ENCODE measurements around the gene GALNT11. TPM values are rescaled to one million over a fixed set of nuclear protein-coding genes. Genes with fewer than 3 reads are reported as not detected.

The GALNT11 gene
- total RNA-seq, 1 experiment from 2014 or later = 16.6 TPM

DNA sequence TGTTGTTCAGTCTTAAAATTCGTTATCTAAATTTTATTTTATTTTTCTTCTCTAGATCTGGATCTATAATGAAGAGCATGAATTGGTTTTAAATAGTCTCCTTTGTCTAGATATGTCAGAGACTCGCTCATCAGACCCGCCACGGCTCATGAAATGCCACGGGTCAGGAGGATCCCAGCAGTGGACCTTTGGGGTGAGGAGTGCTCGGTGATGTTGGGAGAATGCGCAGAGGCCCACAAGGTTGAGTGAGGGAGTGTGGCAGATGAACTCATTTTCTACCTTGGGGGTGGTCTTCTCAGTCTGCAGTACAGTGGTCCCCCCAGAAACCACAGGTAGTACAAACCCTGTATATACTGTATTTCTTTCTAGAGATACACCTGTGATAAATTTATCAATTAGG is 95.3 kb downstream of the GALNT11 start:
- H3K27me3 ChIP-seq = no peaks in the 10 kb centered on the region
- no peaks in the 10 kb centered on the region for H3K9me3 ChIP-seq
- no peak overlapping the region for H3K4me3 ChIP-seq
- no peak for DNase-seq
- peaks cover 43% of the 10 kb centered on the region for H3K36me3 ChIP-seq

GRCh38 chr7:152121432-152121831 is 96.0 kb downstream of the GALNT11 start:
- DNase-seq = no peak
- Histone ChIP-seq H3K4me3 (no peak overlapping the region), H3K9me3 (no peaks in the 10 kb centered on the region), H3K27me3 (no peaks in the 10 kb centered on the region), H3K36me3 (peaks cover 43% of the 10 kb centered on the region)

DNA sequence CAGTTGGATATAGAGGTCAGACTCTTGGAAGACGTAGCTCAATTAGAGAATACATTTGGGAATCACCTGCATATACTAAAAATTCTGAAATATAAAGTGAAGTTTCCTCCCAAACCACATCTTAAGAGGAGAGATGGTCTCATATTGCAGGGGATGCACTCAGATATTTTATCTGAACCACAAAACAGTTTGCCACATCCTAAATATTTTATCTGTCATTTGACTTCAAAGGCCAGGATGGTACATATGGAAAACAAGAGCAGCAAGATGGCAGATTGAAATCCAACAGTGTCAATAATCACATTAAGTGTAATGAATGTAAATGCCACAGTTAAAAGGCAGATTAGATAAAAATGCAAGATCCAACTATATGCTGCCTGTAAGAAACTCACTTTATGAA is 97.1 kb downstream of the GALNT11 start:
- Histone ChIP-seq H3K9me3 (no peaks in the 10 kb centered on the region), H3K4me3 (no peak overlapping the region), H3K27me3 (no peaks in the 10 kb centered on the region), H3K36me3 (peaks cover 43% of the 10 kb centered on the region)
- DNase-seq = no peak

GRCh38 chr7:152126741-152127140 is 101.3 kb downstream of the GALNT11 start:
- no peak for DNase-seq
- H3K4me3 ChIP-seq = no peak overlapping the region
- H3K27me3 ChIP-seq = no peaks in the 10 kb centered on the region
- H3K36me3 ChIP-seq = peaks cover 29% of the 10 kb centered on the region
- H3K9me3 ChIP-seq = no peaks in the 10 kb centered on the region

GRCh38 chr7:152127229-152127628 is 101.8 kb downstream of the GALNT11 start:
- H3K36me3 ChIP-seq = peaks cover 26% of the 10 kb centered on the region

GRCh38 chr7:152128252-152128651 is 102.8 kb downstream of the GALNT11 start:
- Histone ChIP-seq H3K36me3 (peaks cover 16% of the 10 kb centered on the region), H3K4me3 (no peak overlapping the region), H3K9me3 (no peaks in the 10 kb centered on the region), H3K27me3 (no peaks in the 10 kb centered on the region)
- no peak for DNase-seq

More at GRCh38 chr7:152127229-152127628, 101.8 kb downstream of the GALNT11 start:
- H3K9me3 ChIP-seq = no peaks in the 10 kb centered on the region
- no peak overlapping the region for H3K4me3 ChIP-seq
- DNase-seq = no peak
- no peaks in the 10 kb centered on the region for H3K27me3 ChIP-seq

DNA sequence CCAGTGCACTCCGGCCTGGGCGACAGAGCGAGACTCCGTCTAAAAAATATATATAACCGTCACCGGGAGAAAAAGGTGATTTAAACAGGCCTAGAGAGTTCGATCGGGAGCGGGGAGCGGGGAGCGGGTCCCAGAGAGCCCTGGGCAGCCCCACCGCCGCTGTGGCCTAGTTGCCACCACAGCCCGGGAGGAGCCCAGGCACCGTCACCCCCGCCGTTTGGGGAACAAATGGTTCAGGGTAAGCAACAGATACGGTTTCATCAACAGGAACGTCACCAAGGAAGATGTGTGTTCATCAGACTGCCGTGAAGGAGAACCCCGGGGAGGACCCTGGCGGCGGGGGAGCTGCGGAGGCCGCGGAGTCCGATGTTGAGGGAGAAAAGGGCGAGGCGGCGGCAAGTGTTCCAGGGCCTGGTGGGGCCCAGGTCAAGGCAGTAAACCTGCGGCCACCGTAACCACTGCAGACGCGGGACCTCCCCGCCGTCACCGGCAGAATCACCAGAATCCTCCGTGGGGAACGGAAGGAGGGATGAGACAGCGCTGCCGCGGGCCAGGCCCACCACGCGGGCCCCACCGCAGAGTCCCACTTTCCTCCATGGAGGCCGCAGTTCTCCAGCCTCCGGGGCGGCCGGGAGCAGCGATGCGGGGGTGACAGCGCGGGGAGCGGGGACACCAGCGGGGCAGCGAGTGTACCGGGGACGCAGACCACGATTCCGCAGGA is 103.4 kb downstream of the GALNT11 start:
- no peak overlapping the region for H3K4me3 ChIP-seq
- no peaks in the 10 kb centered on the region for H3K9me3 ChIP-seq
- no peak for DNase-seq
- H3K36me3 ChIP-seq = peaks cover 13% of the 10 kb centered on the region
- H3K27me3 ChIP-seq = no peaks in the 10 kb centered on the region

- Histone ChIP-seq H3K9me3 (no peaks in the 10 kb centered on the region), H3K4me3 (no peak overlapping the region), H3K27me3 (no peaks in the 10 kb centered on the region), H3K36me3 (peaks cover 6% of the 10 kb centered on the region)
- no peak for DNase-seq
These were observed 104.2 kb downstream of the GALNT11 start for GRCh38 chr7:152129682-152130081.

- H3K4me3 ChIP-seq = no peak overlapping the region
- no peaks in the 10 kb centered on the region for H3K9me3 ChIP-seq
- DNase-seq = no peak
- H3K36me3 ChIP-seq = no peaks in the 10 kb centered on the region; the same call in 1 of the 2 replicates
- no peaks in the 10 kb centered on the region for H3K27me3 ChIP-seq
These were observed 105.5 kb downstream of the GALNT11 start for GRCh38 chr7:152130658-152131590.

DNA sequence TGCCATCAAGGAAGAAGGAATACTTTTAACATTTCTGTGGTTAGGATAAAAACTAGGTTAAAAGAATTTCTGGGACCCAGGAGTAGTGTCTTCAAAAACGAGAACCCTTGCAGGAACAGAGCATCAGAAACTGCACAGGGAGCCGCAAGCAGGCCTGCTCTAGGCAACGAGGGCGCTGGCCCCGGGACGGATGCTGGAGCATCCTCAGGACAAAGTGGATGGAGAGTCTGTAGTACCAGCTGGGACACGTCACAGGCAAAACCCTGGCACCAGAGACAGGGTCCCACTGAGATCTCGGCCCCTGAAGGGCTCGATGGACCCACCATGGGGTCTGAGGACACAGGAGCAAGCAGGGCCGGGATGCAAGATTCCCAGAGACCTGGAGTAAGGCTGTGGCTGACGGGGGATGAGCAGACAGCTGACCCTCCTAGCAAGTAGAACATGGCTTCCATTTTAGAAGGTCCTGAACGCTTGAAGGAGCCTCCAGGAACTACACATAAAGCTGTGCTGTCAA is 106.6 kb downstream of the GALNT11 start:
- H3K9me3 ChIP-seq = no peaks in the 10 kb centered on the region
- no peaks in the 10 kb centered on the region for H3K27me3 ChIP-seq
- H3K4me3 ChIP-seq = no peak overlapping the region
- DNase-seq = no peak
- no peaks in the 10 kb centered on the region; the same call in 1 of the 2 replicates for H3K36me3 ChIP-seq

DNA sequence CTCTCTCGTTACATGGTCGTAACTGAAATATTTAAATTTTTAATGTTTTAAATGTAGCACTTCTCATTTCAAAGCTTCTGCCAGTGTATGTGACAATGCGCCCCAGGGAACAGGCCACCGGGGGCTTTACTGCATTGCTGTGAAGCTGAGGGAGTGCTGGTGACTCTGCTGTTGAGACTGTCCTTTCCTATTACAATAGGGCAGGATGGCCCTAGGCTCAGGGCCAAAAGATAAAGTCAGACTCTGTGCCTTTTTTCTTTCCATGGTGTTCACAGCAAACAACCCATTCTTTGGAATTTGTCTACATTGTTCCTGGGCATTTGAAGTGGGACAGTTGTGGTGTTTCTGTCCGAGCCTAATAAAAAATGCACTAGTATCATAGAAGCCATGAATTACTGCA is 107.3 kb downstream of the GALNT11 start:
- Histone ChIP-seq H3K36me3 (no peaks in the 10 kb centered on the region; the same call in 1 of the 2 replicates), H3K9me3 (no peaks in the 10 kb centered on the region), H3K27me3 (no peaks in the 10 kb centered on the region), H3K4me3 (no peak overlapping the region)
- no peak for DNase-seq

- H3K36me3 ChIP-seq = no peaks in the 10 kb centered on the region; the same call in 1 of the 2 replicates
- H3K9me3 ChIP-seq = no peaks in the 10 kb centered on the region
- no peak for DNase-seq
- H3K27me3 ChIP-seq = no peaks in the 10 kb centered on the region
- no peak overlapping the region for H3K4me3 ChIP-seq
These were observed 108.3 kb downstream of the GALNT11 start for GRCh38 chr7:152133804-152134203.

DNA sequence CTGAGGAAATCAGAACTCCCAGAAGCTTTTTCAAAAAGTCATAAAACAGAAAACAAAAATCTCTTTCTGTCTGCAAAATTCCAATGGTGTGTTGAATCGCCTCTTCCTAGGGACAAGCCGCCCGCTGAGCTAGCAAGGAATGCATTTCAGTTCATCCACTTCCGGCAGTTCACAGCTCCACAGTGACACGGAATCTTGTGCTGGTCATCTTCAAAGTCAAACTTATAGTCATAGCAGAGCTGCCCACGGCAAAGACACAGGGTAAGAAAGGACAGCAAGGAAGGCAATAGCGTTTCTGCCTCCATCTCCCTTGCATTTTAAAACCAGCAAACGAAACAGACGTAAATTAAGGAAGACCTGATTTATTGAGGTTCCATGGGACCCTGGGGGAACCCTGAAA is 111.2 kb downstream of the GALNT11 start:
- DNase-seq = no peak
- Histone ChIP-seq H3K4me3 (no peak overlapping the region), H3K36me3 (peaks cover 10% of the 10 kb centered on the region), H3K27me3 (no peaks in the 10 kb centered on the region), H3K9me3 (no peaks in the 10 kb centered on the region)

- Histone ChIP-seq H3K27me3 (no peaks in the 10 kb centered on the region), H3K9me3 (no peaks in the 10 kb centered on the region), H3K4me3 (no peak overlapping the region), H3K36me3 (peaks cover 18% of the 10 kb centered on the region)
- DNase-seq = no peak
These were observed 112.1 kb downstream of the GALNT11 start for GRCh38 chr7:152137476-152138025.

- H3K36me3 ChIP-seq = peaks cover 27% of the 10 kb centered on the region
- no peaks in the 10 kb centered on the region for H3K27me3 ChIP-seq
- H3K9me3 ChIP-seq = no peaks in the 10 kb centered on the region
- H3K4me3 ChIP-seq = no peak overlapping the region
- no peak for DNase-seq
These were observed 114.6 kb downstream of the GALNT11 start for GRCh38 chr7:152140067-152140466.

GRCh38 chr7:152140560-152140959 is 115.1 kb downstream of the GALNT11 start:
- no peak for DNase-seq
- H3K36me3 ChIP-seq = peaks cover 31% of the 10 kb centered on the region
- no peak overlapping the region for H3K4me3 ChIP-seq
- no peaks in the 10 kb centered on the region for H3K9me3 ChIP-seq
- H3K27me3 ChIP-seq = no peaks in the 10 kb centered on the region

DNA sequence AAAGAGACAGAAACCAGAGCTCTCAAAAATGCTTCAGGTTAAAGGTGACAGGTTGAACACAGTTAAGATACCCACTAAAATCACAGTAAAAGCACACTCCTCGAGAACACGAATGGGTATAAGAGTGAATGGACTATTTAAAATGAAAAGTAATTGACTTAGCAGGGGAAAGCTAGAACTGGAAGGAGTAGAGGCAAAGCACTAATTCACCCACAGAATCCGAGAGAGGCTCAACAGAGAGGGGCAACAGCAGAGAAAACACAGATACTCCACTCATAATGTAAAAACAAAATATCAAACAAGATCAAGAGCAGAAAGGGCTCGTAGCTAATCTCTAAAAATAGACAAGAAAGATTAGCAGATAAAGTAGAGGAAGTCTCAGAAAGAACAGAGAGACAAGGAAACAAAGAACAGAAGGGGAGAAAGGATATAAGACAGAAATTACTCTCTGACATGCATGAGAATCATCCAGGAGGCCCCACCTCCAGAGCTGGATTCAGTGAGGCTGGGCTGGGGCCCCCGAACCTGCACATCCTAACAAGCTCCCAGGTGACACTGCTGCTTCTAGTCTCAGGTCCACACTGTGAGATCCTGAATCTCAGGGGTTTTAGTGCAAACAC is 117.6 kb downstream of the GALNT11 start:
- Histone ChIP-seq H3K27me3 (no peaks in the 10 kb centered on the region), H3K9me3 (no peaks in the 10 kb centered on the region), H3K36me3 (peaks cover 35% of the 10 kb centered on the region), H3K4me3 (no peak overlapping the region)
- DNase-seq = no peak

All from MG63 (cell line).